ENCODE data around the gene SBK2.

GRCh38 chr19:55489711-55490477, 47.0 kb downstream of the SBK2 start:
- TF ChIP-seq CTCF (conservative IDR thresholded peaks at IDR 0.05; ENCODE audit: low read length) (no peak), EZH2phosphoT487 (IDR thresholded peaks at IDR 0.05; ENCODE audit: borderline replicate concordance, low read depth, low read length) (no peak)

Data from OCI-LY7 (cell line).